Measurements from ENCODE around the gene APCDD1.

Gene APCDD1

GRCh38 chr18:10476338-10476791 is 21.9 kb downstream of the APCDD1 start:
- TF ChIP-seq CTCF (IDR thresholded peaks at IDR 0.05; ENCODE audit: borderline replicate concordance, insufficient read depth, low read depth, low read length), result no peak
- H3K4me3 ChIP-seq (ENCODE audit: low read depth, low read length), result no peak overlapping the region

GRCh38 chr18:10477121-10477862 is 22.9 kb downstream of the APCDD1 start:
- no peak overlapping the region for H3K4me3 ChIP-seq (ENCODE audit: low read depth, low read length)
- TF ChIP-seq CTCF (IDR thresholded peaks at IDR 0.05; ENCODE audit: borderline replicate concordance, insufficient read depth, low read depth, low read length), result no peak

- no peak for TF ChIP-seq CTCF (IDR thresholded peaks at IDR 0.05; ENCODE audit: borderline replicate concordance, insufficient read depth, low read depth, low read length)
These were observed 23.4 kb downstream of the APCDD1 start for GRCh38 chr18:10477863-10478260.

GRCh38 chr18:10481831-10482230 is 27.4 kb downstream of the APCDD1 start:
- TF ChIP-seq CTCF (IDR thresholded peaks at IDR 0.05; ENCODE audit: borderline replicate concordance, insufficient read depth, low read depth, low read length), result no peak
- H3K4me3 ChIP-seq (ENCODE audit: low read depth, low read length), result no peak overlapping the region

More at GRCh38 chr18:10477863-10478260, 23.4 kb downstream of the APCDD1 start:
- no peak overlapping the region for H3K4me3 ChIP-seq (ENCODE audit: low read depth, low read length)

- 0 out of 2 replicates have a peak, but pooled peaks have one; percentile 14 for TF ChIP-seq CTCF (IDR thresholded peaks at IDR 0.05; ENCODE audit: borderline replicate concordance, insufficient read depth, low read depth, low read length)
- H3K4me3 ChIP-seq (ENCODE audit: low read depth, low read length), result no peak overlapping the region
These were observed 28.0 kb downstream of the APCDD1 start for GRCh38 chr18:10482363-10482984.

- TF ChIP-seq CTCF (IDR thresholded peaks at IDR 0.05; ENCODE audit: borderline replicate concordance, insufficient read depth, low read depth, low read length), result no peak
- H3K4me3 ChIP-seq (ENCODE audit: low read depth, low read length), result no peak overlapping the region
These were observed 28.8 kb downstream of the APCDD1 start for GRCh38 chr18:10482985-10483949.
